GM12801 (cell line): ENCODE results near the gene EYS.

Experiments
- CTCF ChIP-seq: IDR thresholded peaks from one replicate; pipeline ENCODE4 v1.5.1; 2011; ENCODE audit warnings: control low read depth; ENCODE audit not compliant: insufficient read length; ENCODE audit errors: extremely low read depth

The EYS gene

GRCh38 chr6:63985223-63985622 is 1721.8 kb downstream of the EYS start:
- TF ChIP-seq CTCF = no peak

- no peak for TF ChIP-seq CTCF
These were observed 1731.3 kb downstream of the EYS start for GRCh38 chr6:63975699-63976098.

GRCh38 chr6:63968650-63969049 is 1738.4 kb downstream of the EYS start:
- no peak for TF ChIP-seq CTCF

GRCh38 chr6:63964366-63964765 is 1742.7 kb downstream of the EYS start:
- no peak for TF ChIP-seq CTCF

GRCh38 chr6:63963769-63964315 is 1743.2 kb downstream of the EYS start:
- TF ChIP-seq CTCF = no peak

- TF ChIP-seq CTCF = no peak
These were observed 1759.1 kb downstream of the EYS start for GRCh38 chr6:63947792-63948529.

GRCh38 chr6:63945987-63946386 is 1761.0 kb downstream of the EYS start:
- TF ChIP-seq CTCF = no peak
